SU-DHL-6 (cell line): ENCODE results near the gene ADD3.

Experiments used
- CTCF ChIP-seq: fragments of 200-600 bp; sonication (generic); IDR thresholded peaks from one replicate; pipeline ENCODE4 v1.5.1; 2017; ENCODE audit warnings: antibody characterized with exemption, mild to moderate bottlenecking, low read length, moderate library complexity; ENCODE audit not compliant: insufficient read depth, poor library complexity, severe bottlenecking
- EZH2phosphoT487 ChIP-seq: fragments of 200-600 bp; sonication (generic), shearing (Covaris generic); conservative IDR thresholded peaks from 2 replicates; pipeline ENCODE4 v1.6.1; 2018; ENCODE audit warnings: mild to moderate bottlenecking, antibody characterized with exemption, low read length, moderate library complexity, mixed read lengths

- TF ChIP-seq CTCF (no peak), EZH2phosphoT487 (no peak)
Observed at GRCh38 chr10:110153396-110153795, 145.6 kb downstream of the ADD3 start.
